Activated gamma-delta T cell treated with Interleukin-2 at 50 U/mL for 16 hours (primary cell): Measurements from ENCODE around the gene IL1RAPL1.

Source experiments
- DNase-seq: peaks from one replicate; pipeline ENCODE4 v3.0.0-alpha.2; 2020

IL1RAPL1 gene

GRCh38 chrX:28586981-28587551 lies at the start of gene IL1RAPL1:
Gene IL1RAPL1, plus strand, starts transcription at chrX:28587446.
- DNase-seq = no peak

- DNase-seq = no peak
These were observed 44.5 kb upstream of the IL1RAPL1 start for GRCh38 chrX:28542791-28543190.

- DNase-seq = no peak
These were observed 37.4 kb upstream of the IL1RAPL1 start for GRCh38 chrX:28549838-28550237.

GRCh38 chrX:28550331-28550872 lies 36.8 kb upstream of the IL1RAPL1 start:
- DNase-seq = no peak

GRCh38 chrX:28552322-28552721 lies 34.9 kb upstream of the IL1RAPL1 start:
- no peak for DNase-seq

- DNase-seq = no peak
These were observed 34.1 kb upstream of the IL1RAPL1 start for GRCh38 chrX:28552882-28553829.

GRCh38 chrX:28576117-28576516 lies 11.1 kb upstream of the IL1RAPL1 start:
- no peak for DNase-seq

GRCh38 chrX:28581522-28581921 lies 5.7 kb upstream of the IL1RAPL1 start:
- DNase-seq = no peak

GRCh38 chrX:28582511-28582910 lies 4.7 kb upstream of the IL1RAPL1 start:
- no peak for DNase-seq

GRCh38 chrX:28584025-28584424 lies 3.2 kb upstream of the IL1RAPL1 start:
- DNase-seq = no peak

GRCh38 chrX:28585767-28586166 lies 1.5 kb upstream of the IL1RAPL1 start:
- no peak for DNase-seq

- DNase-seq = no peak
These were observed 960 bp upstream of the IL1RAPL1 start for GRCh38 chrX:28586286-28586685.

- no peak for DNase-seq
These were observed 1.8 kb downstream of the IL1RAPL1 start for GRCh38 chrX:28589046-28589445.

- DNase-seq = no peak
These were observed 3.1 kb downstream of the IL1RAPL1 start for GRCh38 chrX:28590396-28590795.

- DNase-seq = no peak
These were observed 4.3 kb downstream of the IL1RAPL1 start for GRCh38 chrX:28591542-28591941.

- no peak for DNase-seq
These were observed 8.1 kb downstream of the IL1RAPL1 start for GRCh38 chrX:28595346-28595745.

GRCh38 chrX:28599957-28600356 lies 12.7 kb downstream of the IL1RAPL1 start:
- no peak for DNase-seq

- DNase-seq = no peak
These were observed 21.8 kb downstream of the IL1RAPL1 start for GRCh38 chrX:28609003-28609402.

- no peak for DNase-seq
These were observed 22.8 kb downstream of the IL1RAPL1 start for GRCh38 chrX:28609917-28610613.

GRCh38 chrX:28610746-28611145 lies 23.5 kb downstream of the IL1RAPL1 start:
- no peak for DNase-seq

GRCh38 chrX:28613558-28613957 lies 26.3 kb downstream of the IL1RAPL1 start:
- no peak for DNase-seq

- DNase-seq = no peak
These were observed 38.0 kb downstream of the IL1RAPL1 start for GRCh38 chrX:28625223-28625622.

GRCh38 chrX:28626515-28626914 lies 39.3 kb downstream of the IL1RAPL1 start:
- DNase-seq = no peak
